Esophagus muscularis mucosa (tissue), 3 donors: ENCODE results near the gene SAT1.

ENCODE experiments used
- POLR2A ChIP-seq: fragments of 450-650 bp; IDR thresholded peaks from one replicate; pipeline ENCODE4 v1.6.1; 2017; ENCODE audit warnings: antibody characterized with exemption, moderate library complexity, mild to moderate bottlenecking, low read depth
- POLR2AphosphoS5 ChIP-seq, 2 donors: sonication (generic); formaldehyde crosslinking; IDR thresholded peaks; one replicate each; pipeline ENCODE4 v1.6.1; 2017; ENCODE audit warnings: antibody characterized with exemption in 2 of 2
- TF ChIP-seq, protein P1 (sequence below), 3 experiments: fragments of 200-600 bp in 2 of 3; fragments of 450-650 bp in 1 of 3; sonication (generic) in 2 of 3; IDR thresholded peaks; one replicate each; pipeline ENCODE4 v1.5.1; 2017 to 2019; ENCODE audit warnings: antibody characterized with exemption in 3 of 3, mild to moderate bottlenecking in 2 of 3, moderate library complexity in 1 of 3

- TF ChIP-seq POLR2A (no peak), POLR2AphosphoS5 (IDR thresholded peaks at IDR 0.05) (no peak)
- TF ChIP-seq, protein P1, sequence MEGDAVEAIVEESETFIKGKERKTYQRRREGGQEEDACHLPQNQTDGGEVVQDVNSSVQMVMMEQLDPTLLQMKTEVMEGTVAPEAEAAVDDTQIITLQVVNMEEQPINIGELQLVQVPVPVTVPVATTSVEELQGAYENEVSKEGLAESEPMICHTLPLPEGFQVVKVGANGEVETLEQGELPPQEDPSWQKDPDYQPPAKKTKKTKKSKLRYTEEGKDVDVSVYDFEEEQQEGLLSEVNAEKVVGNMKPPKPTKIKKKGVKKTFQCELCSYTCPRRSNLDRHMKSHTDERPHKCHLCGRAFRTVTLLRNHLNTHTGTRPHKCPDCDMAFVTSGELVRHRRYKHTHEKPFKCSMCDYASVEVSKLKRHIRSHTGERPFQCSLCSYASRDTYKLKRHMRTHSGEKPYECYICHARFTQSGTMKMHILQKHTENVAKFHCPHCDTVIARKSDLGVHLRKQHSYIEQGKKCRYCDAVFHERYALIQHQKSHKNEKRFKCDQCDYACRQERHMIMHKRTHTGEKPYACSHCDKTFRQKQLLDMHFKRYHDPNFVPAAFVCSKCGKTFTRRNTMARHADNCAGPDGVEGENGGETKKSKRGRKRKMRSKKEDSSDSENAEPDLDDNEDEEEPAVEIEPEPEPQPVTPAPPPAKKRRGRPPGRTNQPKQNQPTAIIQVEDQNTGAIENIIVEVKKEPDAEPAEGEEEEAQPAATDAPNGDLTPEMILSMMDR (IDR thresholded peaks at IDR 0.05) = no peak
These were observed 6.6 kb downstream of the SAT1 start for GRCh38 chrX:23789386-23790154.
